ENCODE results near the gene SCFD2. TPM values are rescaled to one million over a fixed set of nuclear protein-coding genes. Genes with fewer than 3 reads are reported as not detected.

The SCFD2 gene
- total RNA-seq, 1 donor = 24.2 TPM

DNA sequence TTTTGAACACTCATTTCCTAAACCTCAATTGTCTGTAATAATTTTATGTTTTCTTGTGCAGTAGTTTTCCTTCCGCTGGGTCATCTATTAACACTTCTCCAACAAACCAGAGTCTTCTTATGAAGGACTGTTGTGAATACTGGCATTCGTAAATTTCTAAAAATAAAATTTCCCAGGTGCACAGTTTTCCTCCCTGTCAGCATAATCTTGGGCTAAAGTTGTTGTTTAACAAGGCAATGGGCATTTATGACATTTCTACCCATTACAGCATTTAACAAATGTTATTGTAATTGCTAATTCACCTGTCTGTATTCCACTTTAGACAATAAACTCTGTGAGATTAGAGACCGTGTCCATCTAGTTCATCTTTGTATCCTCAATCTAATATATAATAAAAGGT is 1.2 kb downstream of the SCFD2 start:
- Histone ChIP-seq H4K20me1 (ENCODE audit: insufficient read depth, low read length) (no peaks in the 10 kb centered on the region), H3K9me3 (ENCODE audit: low read depth, low read length) (no peaks in the 10 kb centered on the region), H3K27me3 (ENCODE audit: insufficient read depth, low read length) (no peaks in the 10 kb centered on the region), H3K36me3 (ENCODE audit: insufficient read depth, low read length) (no peaks in the 10 kb centered on the region), H3K27ac (ENCODE audit: low read depth, low read length) (peak overlapping the region; percentile 7), H3K79me2 (ENCODE audit: insufficient read depth, low read length) (peaks cover 61% of the 10 kb centered on the region), H3K4me2 (ENCODE audit: insufficient read depth, low read length) (peak overlapping the region; percentile 83), H3K4me1 (ENCODE audit: insufficient read depth, low read length) (peaks cover 30% of the 10 kb centered on the region), H3K4me3 (ENCODE audit: insufficient read depth, low read length) (peak overlapping the region; percentile 98), H2AFZ (ENCODE audit: low read length) (no peak overlapping the region)
- no peak for DNase-seq (ENCODE audit: insufficient read length, low spot score, missing footprints)
- TF ChIP-seq, protein P1, sequence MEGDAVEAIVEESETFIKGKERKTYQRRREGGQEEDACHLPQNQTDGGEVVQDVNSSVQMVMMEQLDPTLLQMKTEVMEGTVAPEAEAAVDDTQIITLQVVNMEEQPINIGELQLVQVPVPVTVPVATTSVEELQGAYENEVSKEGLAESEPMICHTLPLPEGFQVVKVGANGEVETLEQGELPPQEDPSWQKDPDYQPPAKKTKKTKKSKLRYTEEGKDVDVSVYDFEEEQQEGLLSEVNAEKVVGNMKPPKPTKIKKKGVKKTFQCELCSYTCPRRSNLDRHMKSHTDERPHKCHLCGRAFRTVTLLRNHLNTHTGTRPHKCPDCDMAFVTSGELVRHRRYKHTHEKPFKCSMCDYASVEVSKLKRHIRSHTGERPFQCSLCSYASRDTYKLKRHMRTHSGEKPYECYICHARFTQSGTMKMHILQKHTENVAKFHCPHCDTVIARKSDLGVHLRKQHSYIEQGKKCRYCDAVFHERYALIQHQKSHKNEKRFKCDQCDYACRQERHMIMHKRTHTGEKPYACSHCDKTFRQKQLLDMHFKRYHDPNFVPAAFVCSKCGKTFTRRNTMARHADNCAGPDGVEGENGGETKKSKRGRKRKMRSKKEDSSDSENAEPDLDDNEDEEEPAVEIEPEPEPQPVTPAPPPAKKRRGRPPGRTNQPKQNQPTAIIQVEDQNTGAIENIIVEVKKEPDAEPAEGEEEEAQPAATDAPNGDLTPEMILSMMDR (IDR thresholded peaks at IDR 0.05; ENCODE audit: extremely low read depth, low read depth, low read length) = no peak

DNA sequence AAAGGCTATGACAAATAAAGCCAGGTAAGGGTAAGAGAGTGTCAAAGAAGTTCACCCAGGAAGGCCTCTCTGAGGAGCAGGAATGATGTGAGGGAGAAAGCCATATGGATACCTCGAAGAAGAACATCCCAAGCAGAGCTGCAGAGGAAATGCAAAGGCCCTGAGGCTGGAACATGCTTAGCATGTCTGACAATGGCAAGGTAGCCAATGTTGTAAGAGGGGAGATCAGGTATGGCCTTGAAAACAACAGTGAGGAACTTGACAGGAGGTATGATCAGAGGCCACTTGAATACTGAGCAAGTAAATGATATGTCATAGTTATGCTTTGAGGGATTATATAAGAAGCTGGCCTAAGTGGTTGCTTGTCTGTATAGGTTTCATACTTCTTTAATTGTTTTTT is 3.8 kb downstream of the SCFD2 start:
- peaks cover 35% of the 10 kb centered on the region for H3K4me1 ChIP-seq (ENCODE audit: insufficient read depth, low read length)
- no peaks in the 10 kb centered on the region for H4K20me1 ChIP-seq (ENCODE audit: insufficient read depth, low read length)
- TF ChIP-seq, protein P1 (IDR thresholded peaks at IDR 0.05; ENCODE audit: extremely low read depth, low read depth, low read length) = no peak
- H3K4me2 ChIP-seq (ENCODE audit: insufficient read depth, low read length) = peak overlapping the region; percentile 83
- H3K27me3 ChIP-seq (ENCODE audit: insufficient read depth, low read length) = no peaks in the 10 kb centered on the region
- peak overlapping the region; percentile 24 for H3K4me3 ChIP-seq (ENCODE audit: insufficient read depth, low read length)
- peaks cover 85% of the 10 kb centered on the region for H3K79me2 ChIP-seq (ENCODE audit: insufficient read depth, low read length)
- no peak overlapping the region for H2AFZ ChIP-seq (ENCODE audit: low read length)
- H3K36me3 ChIP-seq (ENCODE audit: insufficient read depth, low read length) = no peaks in the 10 kb centered on the region
- no peak for DNase-seq (ENCODE audit: insufficient read length, low spot score, missing footprints)
- H3K9me3 ChIP-seq (ENCODE audit: low read depth, low read length) = no peaks in the 10 kb centered on the region
- H3K27ac ChIP-seq (ENCODE audit: low read depth, low read length) = no peak overlapping the region

DNA sequence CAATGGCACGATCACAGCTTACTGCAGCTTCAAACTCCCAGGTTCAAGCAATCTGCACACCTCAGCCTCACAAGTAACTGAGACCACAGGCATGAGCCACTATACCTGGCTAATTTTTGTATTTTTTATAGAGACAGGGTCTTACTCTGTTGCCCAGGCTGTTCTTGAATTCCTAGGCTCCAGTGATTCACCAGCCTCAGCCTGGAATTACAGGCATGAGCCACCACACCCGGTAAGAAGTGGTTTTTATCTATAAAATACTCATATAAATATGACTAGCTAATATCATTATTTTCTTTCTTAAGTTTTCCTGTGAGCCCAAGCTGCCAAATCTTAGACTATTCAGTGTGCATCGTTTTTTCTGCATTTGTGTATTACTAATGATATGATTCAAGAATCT is 4.4 kb downstream of the SCFD2 start:
- Histone ChIP-seq H3K4me1 (ENCODE audit: insufficient read depth, low read length) (peaks cover 35% of the 10 kb centered on the region), H3K79me2 (ENCODE audit: insufficient read depth, low read length) (peaks cover 85% of the 10 kb centered on the region), H3K4me3 (ENCODE audit: insufficient read depth, low read length) (no peak overlapping the region), H4K20me1 (ENCODE audit: insufficient read depth, low read length) (no peaks in the 10 kb centered on the region), H2AFZ (ENCODE audit: low read length) (no peak overlapping the region), H3K9me3 (ENCODE audit: low read depth, low read length) (no peaks in the 10 kb centered on the region), H3K27me3 (ENCODE audit: insufficient read depth, low read length) (no peaks in the 10 kb centered on the region), H3K27ac (ENCODE audit: low read depth, low read length) (no peak overlapping the region), H3K36me3 (ENCODE audit: insufficient read depth, low read length) (no peaks in the 10 kb centered on the region), H3K4me2 (ENCODE audit: insufficient read depth, low read length) (peak overlapping the region; percentile 83)
- DNase-seq (ENCODE audit: insufficient read length, low spot score, missing footprints) = no peak
- TF ChIP-seq, protein P1 (IDR thresholded peaks at IDR 0.05; ENCODE audit: extremely low read depth, low read depth, low read length) = no peak

DNA sequence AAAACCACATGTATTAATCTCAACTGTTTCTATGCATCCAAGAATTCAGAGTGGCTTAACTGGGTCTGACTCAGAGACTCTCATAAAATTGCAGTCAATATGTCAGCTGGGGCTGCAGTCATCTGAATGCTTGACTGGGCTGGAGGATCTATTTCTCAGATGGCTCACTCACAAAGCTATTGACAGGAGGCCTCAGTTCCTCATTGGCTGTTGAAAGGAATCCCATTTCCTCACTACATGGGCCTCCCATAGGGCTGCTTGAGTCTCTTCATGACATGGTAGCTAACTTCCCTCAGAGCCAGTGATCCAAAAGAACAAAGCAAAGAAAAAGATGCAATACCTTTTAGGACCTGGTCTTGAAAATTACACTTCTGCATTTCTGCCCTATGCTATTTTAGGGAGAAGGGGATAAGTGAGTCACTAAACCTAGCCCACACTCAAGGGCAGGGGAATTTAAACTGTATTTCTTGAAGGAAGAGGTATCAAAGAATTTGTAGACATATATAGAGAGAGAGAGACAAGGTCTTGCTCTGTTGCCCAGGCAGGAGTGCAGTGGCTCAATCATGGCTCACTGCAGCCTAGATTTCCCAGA is 9.8 kb downstream of the SCFD2 start:
- H3K9me3 ChIP-seq (ENCODE audit: low read depth, low read length) = no peaks in the 10 kb centered on the region
- TF ChIP-seq, protein P1 (IDR thresholded peaks at IDR 0.05; ENCODE audit: extremely low read depth, low read depth, low read length) = no peak
- no peaks in the 10 kb centered on the region for H3K27me3 ChIP-seq (ENCODE audit: insufficient read depth, low read length)
- peaks cover 15% of the 10 kb centered on the region for H3K36me3 ChIP-seq (ENCODE audit: insufficient read depth, low read length)
- no peak overlapping the region for H3K27ac ChIP-seq (ENCODE audit: low read depth, low read length)
- H3K4me3 ChIP-seq (ENCODE audit: insufficient read depth, low read length) = no peak overlapping the region
- no peak for DNase-seq (ENCODE audit: insufficient read length, low spot score, missing footprints)
- no peaks in the 10 kb centered on the region for H4K20me1 ChIP-seq (ENCODE audit: insufficient read depth, low read length)
- no peak overlapping the region for H3K4me2 ChIP-seq (ENCODE audit: insufficient read depth, low read length)
- no peak overlapping the region for H2AFZ ChIP-seq (ENCODE audit: low read length)
- H3K79me2 ChIP-seq (ENCODE audit: insufficient read depth, low read length) = peaks cover 70% of the 10 kb centered on the region
- H3K4me1 ChIP-seq (ENCODE audit: insufficient read depth, low read length) = peaks cover 13% of the 10 kb centered on the region

All from osteoblast (primary cell).